Neuronal stem cell (in vitro differentiated cells): ENCODE results near the gene CDKN2D.

Source experiments
- DNase-seq: peaks from one replicate; pipeline ENCODE4 v3.0.0-alpha.2; 2013; ENCODE audit warnings: low spot score
- H2AFZ ChIP-seq: one replicate; pipeline ENCODE4 v1.6.1; 2013; ENCODE audit warnings: mild to moderate bottlenecking, low read length, inconsistent platforms
- H2AK5ac ChIP-seq: 2 replicates; pipeline ENCODE4 v1.6.1; 2013; ENCODE audit warnings: low read depth, mild to moderate bottlenecking, inconsistent platforms, low read length, moderate library complexity, mixed read lengths
- H2BK120ac ChIP-seq: 2 replicates; pipeline ENCODE4 v1.6.1; 2013; ENCODE audit warnings: low read depth, mild to moderate bottlenecking, inconsistent platforms, low read length, moderate library complexity, mixed read lengths
- H2BK12ac ChIP-seq: one replicate; pipeline ENCODE4 v1.6.1; 2013; ENCODE audit warnings: low read length, inconsistent platforms
- H2BK15ac ChIP-seq: 2 replicates; pipeline ENCODE4 v1.6.1; 2013; ENCODE audit warnings: mild to moderate bottlenecking, low read length, inconsistent platforms, mixed read lengths
- H2BK5ac ChIP-seq: one replicate; pipeline ENCODE4 v1.6.1; 2013; ENCODE audit warnings: inconsistent platforms, mild to moderate bottlenecking, low read length, moderate library complexity
- H3K14ac ChIP-seq: one replicate; pipeline ENCODE4 v1.6.1; 2013; ENCODE audit warnings: low read length, inconsistent platforms
- H3K18ac ChIP-seq: 2 replicates; pipeline ENCODE4 v1.6.1; 2013; ENCODE audit warnings: low read length, inconsistent platforms
- H3K23ac ChIP-seq: 2 replicates; pipeline ENCODE4 v1.6.1; 2013; ENCODE audit warnings: low read depth, mild to moderate bottlenecking, mixed read lengths, low read length, inconsistent platforms; ENCODE audit not compliant: poor library complexity
- H3K27ac ChIP-seq: replicated peaks from 3 replicates; pipeline ENCODE4 v1.5.1; 2013; ENCODE audit warnings: low read length, inconsistent platforms
- H3K27me3 ChIP-seq, 3 experiments: 2 replicates each; pipeline ENCODE4 v1.6.1; 2013; ENCODE audit warnings: low read length in 3 of 3, mild to moderate bottlenecking in 2 of 3, inconsistent platforms in 1 of 3, low read depth in 1 of 3, mixed read lengths in 1 of 3, moderate library complexity in 1 of 3; ENCODE audit not compliant: control insufficient read depth in 3 of 3, insufficient read depth in 3 of 3
- H3K36me3 ChIP-seq, 2 donors: replicated peaks in 1 of 2; 2 replicates each; pipeline ENCODE4 v1.6.1; 2013; ENCODE audit warnings: low read length in 2 of 2; ENCODE audit not compliant: control insufficient read depth in 2 of 2, insufficient read depth in 2 of 2
- H3K4ac ChIP-seq: 2 replicates; pipeline ENCODE4 v1.6.1; 2013; ENCODE audit warnings: inconsistent platforms, mild to moderate bottlenecking, low read length, moderate library complexity
- H3K4me1 ChIP-seq, 2 donors: 1 replicate in 1 of 2; 2 replicates in 1 of 2; pipeline ENCODE4 v1.6.1; 2013; ENCODE audit warnings: low read length in 2 of 2, low read depth in 1 of 2; ENCODE audit not compliant: control insufficient read depth in 2 of 2, insufficient read depth in 1 of 2
- H3K4me2 ChIP-seq: one replicate; pipeline ENCODE4 v1.6.1; 2013; ENCODE audit warnings: mild to moderate bottlenecking, low read length, inconsistent platforms; ENCODE audit not compliant: insufficient read depth, poor library complexity, severe bottlenecking
- H3K4me3 ChIP-seq, 2 donors: 2 replicates each; pipeline ENCODE4 v1.5.1; 2013; ENCODE audit warnings: low read length in 2 of 2, mild to moderate bottlenecking in 2 of 2, inconsistent platforms in 1 of 2, moderate library complexity in 1 of 2
- H3K79me1 ChIP-seq: one replicate; pipeline ENCODE4 v1.6.1; 2013; ENCODE audit warnings: low read depth, mild to moderate bottlenecking, inconsistent platforms, low read length, moderate library complexity
- H3K9ac ChIP-seq: one replicate; pipeline ENCODE4 v1.6.1; 2013; ENCODE audit warnings: mild to moderate bottlenecking, low read depth, low read length, inconsistent platforms; ENCODE audit not compliant: poor library complexity
- H3K9me3 ChIP-seq, 2 donors: replicated peaks in 1 of 2; 2 replicates each; pipeline versions ENCODE3 to v1.6.1; 2013; ENCODE audit warnings: low read length in 2 of 2, mild to moderate bottlenecking in 2 of 2, inconsistent platforms in 1 of 2, low read depth in 1 of 2, mixed read lengths in 1 of 2, moderate library complexity in 1 of 2; ENCODE audit not compliant: control insufficient read depth in 2 of 2, insufficient read depth in 1 of 2
- H4K8ac ChIP-seq: one replicate; pipeline ENCODE4 v1.6.1; 2013; ENCODE audit warnings: low read depth, mild to moderate bottlenecking, inconsistent platforms, low read length, moderate library complexity
- H4K91ac ChIP-seq: one replicate; pipeline ENCODE4 v1.6.1; 2013; ENCODE audit warnings: low read length, low read depth, mild to moderate bottlenecking, inconsistent platforms; ENCODE audit not compliant: poor library complexity
- WGBS, 2 donors: extraction: QIAGEN DNeasy Blood & Tissue Kit; methylation state at CpG; one replicate each; pipeline ENCODE4 v1.1.7; 2013; ENCODE audit warnings: missing lambda C conversion rate in 2 of 2, mixed read lengths in 1 of 2; ENCODE audit not compliant: insufficient read length in 2 of 2, insufficient replicate concordance in 1 of 2; ENCODE audit errors: extremely low coverage in 2 of 2; 5-methylcytosine and 5-hydroxymethylcytosine counted together

The CDKN2D gene

GRCh38 chr19:10550336-10550735 is 18.4 kb downstream of the CDKN2D start:
- H2AK5ac ChIP-seq: no peak overlapping the region
- no peak for DNase-seq
- H3K4me1 ChIP-seq: no peaks in the 10 kb centered on the region
- no peak overlapping the region for H3K27ac ChIP-seq
- H2BK5ac ChIP-seq: no peak overlapping the region
- H2BK120ac ChIP-seq: no peak overlapping the region
- H2AFZ ChIP-seq: no peak overlapping the region
- H3K4ac ChIP-seq: no peak overlapping the region
- H3K36me3 ChIP-seq: peaks cover 48 to 73% of the 10 kb centered on the region in 2 donors
- H3K18ac ChIP-seq: no peak overlapping the region
- no peak overlapping the region for H3K14ac ChIP-seq
- no peak overlapping the region for H3K9ac ChIP-seq
- H2BK15ac ChIP-seq: no peak overlapping the region
- peaks cover 2% of the 10 kb centered on the region for H3K79me1 ChIP-seq
- no peak overlapping the region for H3K4me3 ChIP-seq
- no peak overlapping the region for H2BK12ac ChIP-seq
- H4K91ac ChIP-seq: no peak overlapping the region
- H3K4me2 ChIP-seq: no peak overlapping the region
- H3K9me3 ChIP-seq: no peaks in the 10 kb centered on the region
- H3K27me3 ChIP-seq: no peaks in the 10 kb centered on the region
- no peak overlapping the region for H3K23ac ChIP-seq
- no CpG with 5 or more reads among the region's 6 CpGs for WGBS, 2 donors
- H4K8ac ChIP-seq: no peak overlapping the region

- H3K36me3 ChIP-seq: peaks cover 42 to 70% of the 10 kb centered on the region in 2 donors
- H3K4me3 ChIP-seq: no peak overlapping the region
- no peak overlapping the region for H3K4me2 ChIP-seq
- H2AFZ ChIP-seq: no peak overlapping the region
- H3K23ac ChIP-seq: no peak overlapping the region
- H3K27ac ChIP-seq: no peak overlapping the region
- no peak overlapping the region for H2BK120ac ChIP-seq
- no peak overlapping the region for H2BK5ac ChIP-seq
- H3K79me1 ChIP-seq: peaks cover 5% of the 10 kb centered on the region
- H2AK5ac ChIP-seq: no peak overlapping the region
- peaks cover 0 to 4% of the 10 kb centered on the region in 2 donors for H3K4me1 ChIP-seq
- no peak overlapping the region for H3K4ac ChIP-seq
- no peaks in the 10 kb centered on the region for H3K9me3 ChIP-seq
- no peak for DNase-seq
- no peak overlapping the region for H3K9ac ChIP-seq
- no peaks in the 10 kb centered on the region for H3K27me3 ChIP-seq
- no peak overlapping the region for H2BK12ac ChIP-seq
- no peak overlapping the region for H3K18ac ChIP-seq
- WGBS, 2 donors: no CpG with 5 or more reads among the region's 7 CpGs
- H3K14ac ChIP-seq: no peak overlapping the region
- no peak overlapping the region for H4K91ac ChIP-seq
- no peak overlapping the region for H2BK15ac ChIP-seq
- no peak overlapping the region for H4K8ac ChIP-seq
These were observed 19.0 kb downstream of the CDKN2D start for GRCh38 chr19:10549733-10550132.

GRCh38 chr19:10548746-10549276 is 20.0 kb downstream of the CDKN2D start:
- no peak overlapping the region for H2AFZ ChIP-seq
- peak overlapping the region in 1 of 2 donors; percentile 60 for H3K4me3 ChIP-seq
- H4K91ac ChIP-seq: no peak overlapping the region
- no peak overlapping the region for H3K14ac ChIP-seq
- no peak overlapping the region for H2BK120ac ChIP-seq
- H3K36me3 ChIP-seq: peaks cover 37 to 61% of the 10 kb centered on the region in 2 donors
- H3K4me1 ChIP-seq: peaks cover 4 to 7% of the 10 kb centered on the region in 2 donors
- H4K8ac ChIP-seq: no peak overlapping the region
- no peaks in the 10 kb centered on the region for H3K9me3 ChIP-seq
- H3K4me2 ChIP-seq: no peak overlapping the region
- H2BK15ac ChIP-seq: no peak overlapping the region
- no peak overlapping the region for H3K9ac ChIP-seq
- H3K27me3 ChIP-seq: no peaks in the 10 kb centered on the region
- WGBS, 2 donors: no CpG with 5 or more reads among the region's 18 CpGs
- H3K79me1 ChIP-seq: peaks cover 10% of the 10 kb centered on the region
- peak overlapping the region; percentile 53 for H2BK5ac ChIP-seq
- no peak overlapping the region for H3K4ac ChIP-seq
- no peak overlapping the region for H3K27ac ChIP-seq
- no peak overlapping the region for H3K23ac ChIP-seq
- no peak overlapping the region for H2AK5ac ChIP-seq
- H2BK12ac ChIP-seq: no peak overlapping the region
- no peak for DNase-seq
- peak overlapping the region; percentile 57 for H3K18ac ChIP-seq

GRCh38 chr19:10546817-10547216 is 22.0 kb downstream of the CDKN2D start:
- Histone ChIP-seq H3K4me2 (no peak overlapping the region), H3K79me1 (peaks cover 10% of the 10 kb centered on the region), H3K9ac (peak overlapping the region; percentile 44), H3K4me1 (peaks cover 4 to 7% of the 10 kb centered on the region in 2 donors), H3K27me3 (no peaks in the 10 kb centered on the region), H3K4ac (no peak overlapping the region), H4K91ac (no peak overlapping the region), H4K8ac (no peak overlapping the region), H3K36me3 (peaks cover 18 to 41% of the 10 kb centered on the region in 2 donors), H2BK5ac (no peak overlapping the region), H3K4me3 (no peak overlapping the region), H2BK120ac (no peak overlapping the region), H3K18ac (no peak overlapping the region), H3K9me3 (no peaks in the 10 kb centered on the region), H3K14ac (no peak overlapping the region), H2AK5ac (no peak overlapping the region), H3K23ac (no peak overlapping the region), H2AFZ (no peak overlapping the region), H2BK15ac (no peak overlapping the region), H3K27ac (no peak overlapping the region), H2BK12ac (no peak overlapping the region)
- no CpG with 5 or more reads among the region's 17 CpGs for WGBS, 2 donors
- DNase-seq: no peak
